Measurements from ENCODE around the gene DCLK1.

GRCh38 chr13:36031490-36031889, 99.7 kb downstream of the DCLK1 start:
- no peak for TF ChIP-seq POLR2AphosphoS5 (IDR thresholded peaks at IDR 0.05)
- TF ChIP-seq CTCF (IDR thresholded peaks at IDR 0.05): no peak
